GM23338 (cell line): Measurements from ENCODE around the gene DBH. TPM values are rescaled to one million over a fixed set of nuclear protein-coding genes. Genes with fewer than 3 reads are reported as not detected.

ENCODE experiments used
- ATAC-seq: fragments of 200-7000 bp; cut with Tn5 transposase; 3 replicates; pipeline ENCODE4 v1.9.1; 2020
- DNase-seq: peaks from one replicate; pipeline ENCODE4 v3.0.0-alpha.2; 2015; ENCODE audit warnings: low spot score
- H2AFZ ChIP-seq: fragments of 200-600 bp; sonication (generic); 2 replicates; pipeline ENCODE4 v1.8.0; 2016; ENCODE audit warnings: antibody characterized with exemption, mild to moderate bottlenecking, moderate library complexity
- H3F3A ChIP-seq: fragments of 200-600 bp; sonication (generic); replicated peaks from 2 replicates; pipeline ENCODE4 v1.8.0; 2017; ENCODE audit warnings: antibody characterized with exemption, mixed run types, low read depth
- H3K27ac ChIP-seq: fragments of 200-600 bp; sonication (generic); 2 replicates; pipeline ENCODE4 v1.6.1; 2016; ENCODE audit warnings: low read depth
- H3K27me3 ChIP-seq: fragments of 200-600 bp; sonication (generic); 2 replicates; pipeline ENCODE4 v1.8.0; 2016; ENCODE audit warnings: mild to moderate bottlenecking, mixed run types, moderate library complexity; ENCODE audit not compliant: insufficient read depth
- H3K36me3 ChIP-seq: fragments of 200-600 bp; sonication (generic); 2 replicates; pipeline ENCODE4 v1.8.0; 2016; ENCODE audit warnings: mild to moderate bottlenecking; ENCODE audit not compliant: insufficient read depth
- H3K4me1 ChIP-seq: fragments of 200-600 bp; sonication (generic); 2 replicates; pipeline ENCODE4 v1.8.0; 2016; ENCODE audit warnings: mild to moderate bottlenecking, moderate library complexity; ENCODE audit not compliant: insufficient read depth
- H3K4me2 ChIP-seq: fragments of 200-600 bp; sonication (generic); 2 replicates; pipeline ENCODE4 v1.7.1; 2017; ENCODE audit warnings: mixed run types
- H3K4me3 ChIP-seq: fragments of 200-600 bp; sonication (generic); 2 replicates; pipeline ENCODE4 v1.6.1; 2016; ENCODE audit warnings: mixed run types
- H3K79me2 ChIP-seq: fragments of 200-600 bp; sonication (generic); replicated peaks from 2 replicates; pipeline ENCODE4 v1.8.0; 2017; ENCODE audit warnings: mild to moderate bottlenecking; ENCODE audit not compliant: insufficient read depth
- H3K9me2 ChIP-seq: fragments of 200-600 bp; sonication (generic); 2 replicates; pipeline ENCODE4 v1.8.0; 2017; ENCODE audit not compliant: insufficient read depth
- H4K20me1 ChIP-seq: fragments of 200-600 bp; sonication (generic); replicated peaks from 2 replicates; pipeline ENCODE4 v1.8.0; 2017; ENCODE audit warnings: mild to moderate bottlenecking; ENCODE audit not compliant: insufficient read depth
- H3K27ac Mint-ChIP-seq: 2 replicates; pipeline ENCODE4 v1.8.0; 2020; ENCODE audit warnings: inconsistent platforms, mild to moderate bottlenecking, moderate library complexity, mixed read lengths
- H3K27me3 Mint-ChIP-seq: 3 replicates; pipeline ENCODE4 v1.8.0; 2022; ENCODE audit warnings: low read depth, mild to moderate bottlenecking, moderate library complexity, mixed read lengths, inconsistent platforms; ENCODE audit not compliant: insufficient read depth, poor library complexity
- H3K36me3 Mint-ChIP-seq: 3 replicates; pipeline ENCODE4 v1.8.0; 2021; ENCODE audit warnings: low read depth, mild to moderate bottlenecking, inconsistent platforms, moderate library complexity, mixed read lengths
- H3K4me1 Mint-ChIP-seq: 3 replicates; pipeline ENCODE4 v1.8.0; 2020; ENCODE audit warnings: mild to moderate bottlenecking, inconsistent platforms, mixed read lengths
- H3K4me3 Mint-ChIP-seq: 3 replicates; pipeline ENCODE4 v1.8.0; 2021; ENCODE audit warnings: moderate library complexity, mild to moderate bottlenecking, inconsistent platforms, mixed read lengths
- H3K9me3 Mint-ChIP-seq: 3 replicates; pipeline ENCODE4 v1.8.0; 2020; ENCODE audit warnings: moderate library complexity, mild to moderate bottlenecking, inconsistent platforms, mixed read lengths
- CREB1 ChIP-seq: fragments of 250-450 bp; sonication (Bioruptor Pico); IDR thresholded peaks from 2 replicates; pipeline ENCODE4 v1.5.0; 2020; ENCODE audit warnings: low read depth, mild to moderate bottlenecking, moderate library complexity
- CTCF ChIP-seq, 2 experiments: fragments of 200-600 bp in 1 of 2; sonication (generic) in 1 of 2; conservative IDR thresholded peaks; 2 replicates each; pipeline versions ENCODE4 v1.5.1 to v1.6.1; 2016 to 2017; ENCODE audit warnings: antibody characterized with exemption in 2 of 2, low read depth in 2 of 2, mild to moderate bottlenecking in 2 of 2, moderate library complexity in 1 of 2
- EZH2 ChIP-seq: fragments of 200-600 bp; sonication (generic); IDR thresholded peaks from one replicate; pipeline ENCODE4 v1.8.0; 2017; ENCODE audit warnings: antibody characterized with exemption, mild to moderate bottlenecking, low read depth; ENCODE audit not compliant: unreplicated experiment
- EZH2phosphoT487 ChIP-seq: fragments of 200-600 bp; sonication (generic); IDR thresholded peaks from one replicate; pipeline ENCODE4 v1.8.1; 2018; ENCODE audit warnings: antibody characterized with exemption; ENCODE audit not compliant: unreplicated experiment
- JUNB ChIP-seq: IDR thresholded peaks from one replicate; pipeline ENCODE4 v1.6.1; 2016; ENCODE audit warnings: antibody characterized with exemption; ENCODE audit not compliant: unreplicated experiment
- NANOG ChIP-seq: IDR thresholded peaks from 2 replicates; pipeline ENCODE4 v1.6.1; 2016; ENCODE audit warnings: antibody characterized with exemption, borderline replicate concordance
- POLR2AphosphoS5 ChIP-seq: IDR thresholded peaks from 2 replicates; pipeline ENCODE4 v1.6.1; 2016; ENCODE audit warnings: antibody characterized with exemption, low read depth
- REST ChIP-seq: IDR thresholded peaks from one replicate; pipeline ENCODE4 v1.6.1; 2018; ENCODE audit warnings: antibody characterized with exemption; ENCODE audit not compliant: unreplicated experiment
- STAT1 ChIP-seq: IDR thresholded peaks from one replicate; pipeline ENCODE4 v1.6.1; 2016; ENCODE audit warnings: antibody characterized with exemption; ENCODE audit not compliant: unreplicated experiment
- ZNF114 ChIP-seq: fragments of 250-450 bp; sonication (Bioruptor Pico); IDR thresholded peaks from 2 replicates; pipeline ENCODE4 v1.5.0; 2020; ENCODE audit warnings: mild to moderate bottlenecking, moderate library complexity
- ZNF331 ChIP-seq: fragments of 250-450 bp; sonication (Bioruptor Pico); IDR thresholded peaks from 2 replicates; pipeline ENCODE4 v1.5.0; 2020; ENCODE audit warnings: low read depth, mild to moderate bottlenecking, moderate library complexity
- ZNF462 ChIP-seq: fragments of 250-450 bp; sonication (Bioruptor Pico); IDR thresholded peaks from 2 replicates; pipeline ENCODE4 v1.5.0; 2020; ENCODE audit warnings: mild to moderate bottlenecking, moderate library complexity
- polyA plus RNA-seq: library from polyadenylated mRNA; unstranded; fragments of >200 nt; fragmentation: Nextera tagmentation; extraction: Ambion mirVana; gene quantifications from 2 replicates; pipeline ENCODE4 v1.2.1, GENCODE V29; 2016
- total RNA-seq: library from RNA; depleted of rRNA; stranded (reverse); fragments of >200 nt; shearing (Covaris generic); gene quantifications from 2 replicates; pipeline ENCODE4 v1.2.3, GENCODE V29; 2014
- TF ChIP-seq, protein P1 (sequence below): IDR thresholded peaks from 2 replicates; pipeline ENCODE4 v1.6.1; 2016; ENCODE audit warnings: antibody characterized with exemption

DBH gene
- total and polyA plus RNA-seq, 2 experiments from 2014 or later, result 0.08 to 0.24 TPM

DNA sequence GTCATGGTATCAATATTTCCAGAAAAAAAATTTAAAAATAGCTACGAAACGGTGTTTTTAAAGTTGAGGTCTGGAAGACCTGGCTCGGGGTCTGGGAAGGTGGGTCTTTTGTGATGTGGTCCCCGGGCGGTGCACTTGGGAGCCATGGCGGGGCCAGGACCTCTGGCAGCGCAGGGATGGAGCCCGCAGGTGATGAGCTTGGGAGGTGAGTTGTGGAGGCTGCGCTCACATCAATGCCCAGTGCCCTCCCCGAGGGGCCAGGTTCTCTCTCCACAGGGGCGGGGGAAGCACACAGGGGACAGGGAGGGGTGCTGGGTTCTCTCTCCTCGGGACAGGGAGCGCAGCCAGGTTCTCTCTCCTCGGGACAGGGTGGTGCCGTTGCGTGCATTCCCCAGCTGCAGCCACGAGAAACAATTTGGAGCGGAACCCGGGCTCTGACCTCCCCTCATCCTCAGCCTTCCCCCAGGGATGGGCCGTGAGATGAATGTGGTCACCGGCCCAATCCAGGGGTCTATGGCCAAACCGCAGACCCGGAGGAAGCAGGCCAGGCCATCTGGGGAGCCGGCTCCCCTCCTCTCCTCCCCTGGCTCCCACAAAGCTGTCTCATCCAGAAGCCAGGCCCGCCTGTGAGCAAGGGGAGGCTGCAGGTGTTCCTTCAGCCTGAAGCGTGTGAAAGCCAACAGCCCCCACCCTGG, 25.8 kb downstream of the DBH start:
- Mint-ChIP-seq H3K4me1 (peaks cover 15% of the 10 kb centered on the region), H3K9me3 (no peaks in the 10 kb centered on the region), H3K27ac (no peak overlapping the region), H3K4me3 (no peak overlapping the region), H3K36me3 (no peaks in the 10 kb centered on the region), H3K27me3 (peaks cover 18% of the 10 kb centered on the region)
- TF ChIP-seq ZNF114 (CRISPR knock-in tag) (no peak), STAT1 (no peak), ZNF331 (CRISPR knock-in tag) (no peak), JUNB (no peak), ZNF462 (CRISPR knock-in tag) (no peak), CREB1 (CRISPR knock-in tag) (no peak), EZH2 (no peak), REST (no peak), POLR2AphosphoS5 (no peak), NANOG (no peak), EZH2phosphoT487 (no peak), CTCF (conservative IDR thresholded peaks at IDR 0.05; ENCODE audit: low read depth in 2 of 2) (no peak)
- TF ChIP-seq, protein P1, sequence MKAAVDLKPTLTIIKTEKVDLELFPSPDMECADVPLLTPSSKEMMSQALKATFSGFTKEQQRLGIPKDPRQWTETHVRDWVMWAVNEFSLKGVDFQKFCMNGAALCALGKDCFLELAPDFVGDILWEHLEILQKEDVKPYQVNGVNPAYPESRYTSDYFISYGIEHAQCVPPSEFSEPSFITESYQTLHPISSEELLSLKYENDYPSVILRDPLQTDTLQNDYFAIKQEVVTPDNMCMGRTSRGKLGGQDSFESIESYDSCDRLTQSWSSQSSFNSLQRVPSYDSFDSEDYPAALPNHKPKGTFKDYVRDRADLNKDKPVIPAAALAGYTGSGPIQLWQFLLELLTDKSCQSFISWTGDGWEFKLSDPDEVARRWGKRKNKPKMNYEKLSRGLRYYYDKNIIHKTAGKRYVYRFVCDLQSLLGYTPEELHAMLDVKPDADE, result no peak
- Histone ChIP-seq H3K27me3 (no peaks in the 10 kb centered on the region), H3K36me3 (no peaks in the 10 kb centered on the region), H4K20me1 (no peaks in the 10 kb centered on the region), H3K4me3 (no peak overlapping the region), H3K79me2 (no peaks in the 10 kb centered on the region), H3F3A (no peaks in the 10 kb centered on the region), H3K9me2 (no peaks in the 10 kb centered on the region), H3K4me1 (no peaks in the 10 kb centered on the region), H3K4me2 (no peak overlapping the region), H3K27ac (no peak overlapping the region), H2AFZ (no peak overlapping the region)
- no peak for DNase-seq
- ATAC-seq, result no peak
